ENCODE results near the gene TCF7L1.
A peak's percentile ranks its signal among the peaks of the same experiment; 100 is the strongest.

TCF7L1 gene

DNA sequence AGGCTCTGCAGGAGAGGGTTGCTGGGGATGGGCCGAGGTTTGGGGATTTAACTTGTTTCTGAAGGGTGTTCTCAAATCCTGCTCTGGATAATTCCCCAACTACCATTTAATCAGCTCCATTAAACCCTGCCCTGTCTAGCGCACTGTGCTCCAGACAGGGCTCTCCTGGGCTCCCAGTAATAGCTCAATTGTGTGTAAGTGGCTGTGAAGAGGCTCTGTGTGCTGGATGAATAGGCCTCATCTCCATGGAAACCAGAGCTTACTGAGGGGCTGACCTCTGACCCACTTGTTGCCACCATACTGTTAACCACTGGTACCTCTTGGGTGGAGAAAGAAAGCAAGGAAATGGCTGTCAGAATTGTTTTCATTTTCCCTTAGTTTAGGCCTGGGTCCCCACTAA, 101.7 kb downstream of the TCF7L1 start:
- DNase-seq, result no peak

GRCh38 chr2:85235281-85235680, 102.1 kb downstream of the TCF7L1 start:
- DNase-seq, result no peak

- no peak for DNase-seq
Observed at GRCh38 chr2:85236084-85236483, 102.9 kb downstream of the TCF7L1 start.

- DNase-seq, result no peak
Observed at GRCh38 chr2:85237849-85238565, 104.8 kb downstream of the TCF7L1 start.

DNA sequence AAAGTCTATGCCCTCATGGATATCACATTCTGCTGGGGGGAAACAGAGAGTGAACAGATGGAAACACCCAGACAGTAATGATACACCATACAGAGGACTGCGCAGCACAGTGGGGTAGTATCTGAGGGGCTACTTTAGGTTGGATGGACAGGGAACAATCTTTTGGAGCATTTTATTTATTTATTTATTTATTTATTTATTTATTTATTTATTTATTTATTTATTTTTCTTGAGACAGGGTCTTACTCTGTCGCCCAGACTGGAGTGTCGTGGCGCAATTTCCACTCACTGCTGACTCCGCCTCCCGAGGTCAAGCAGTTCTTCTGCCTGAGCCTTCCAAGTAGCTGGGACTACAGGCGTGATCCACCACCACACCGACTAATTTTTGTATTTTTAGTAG, 105.4 kb downstream of the TCF7L1 start:
- no peak for DNase-seq

DNA sequence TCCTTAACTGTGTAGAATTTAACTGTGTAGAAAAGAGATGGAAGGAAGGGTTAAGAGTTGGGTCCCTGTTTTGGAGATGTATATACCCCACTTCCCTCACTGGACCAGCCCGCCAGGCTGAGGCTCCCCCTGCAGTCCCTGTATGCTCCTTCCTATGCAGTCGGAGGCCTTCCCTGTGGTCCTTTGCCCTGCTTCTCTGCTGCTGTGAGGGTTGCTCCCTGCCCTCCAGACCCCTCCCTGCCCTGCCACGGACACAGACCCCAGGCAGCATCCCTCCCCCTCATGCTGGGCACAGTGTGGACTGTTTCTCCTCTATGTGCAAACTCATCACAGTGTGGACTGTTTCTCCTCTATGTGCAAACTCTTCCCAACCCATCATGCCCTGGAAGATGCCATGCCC, 105.9 kb downstream of the TCF7L1 start:
- DNase-seq, result no peak

- no peak for DNase-seq
Observed at GRCh38 chr2:85240055-85240454, 106.9 kb downstream of the TCF7L1 start.

DNA sequence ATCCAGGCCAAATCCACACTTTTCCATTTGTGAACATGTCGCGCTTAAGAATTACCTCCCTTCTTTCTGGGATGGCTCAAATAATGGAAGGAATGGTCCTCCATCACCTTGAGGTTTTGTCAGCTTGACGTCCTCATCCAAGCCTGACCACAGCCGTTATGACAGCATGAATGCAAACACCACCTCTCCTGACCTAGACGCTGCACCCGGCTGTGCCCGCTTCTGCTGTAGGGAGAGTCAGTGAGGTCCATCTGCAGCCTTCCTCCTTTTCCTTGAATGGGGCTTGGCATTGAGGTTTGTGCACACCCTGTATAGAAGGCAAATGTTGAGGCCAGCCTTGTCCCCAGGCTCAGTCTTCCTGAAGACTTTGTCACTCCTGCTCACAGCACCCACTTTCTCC, 109.1 kb downstream of the TCF7L1 start:
- DNase-seq, result no peak

- no peak for DNase-seq
Observed at GRCh38 chr2:85243101-85244072, 110.2 kb downstream of the TCF7L1 start.

GRCh38 chr2:85244828-85245227, 111.6 kb downstream of the TCF7L1 start:
- no peak for DNase-seq

GRCh38 chr2:85245891-85246290, 112.7 kb downstream of the TCF7L1 start:
- no peak for DNase-seq

- no peak for DNase-seq
Observed at GRCh38 chr2:85246348-85246747, 113.2 kb downstream of the TCF7L1 start.

DNA sequence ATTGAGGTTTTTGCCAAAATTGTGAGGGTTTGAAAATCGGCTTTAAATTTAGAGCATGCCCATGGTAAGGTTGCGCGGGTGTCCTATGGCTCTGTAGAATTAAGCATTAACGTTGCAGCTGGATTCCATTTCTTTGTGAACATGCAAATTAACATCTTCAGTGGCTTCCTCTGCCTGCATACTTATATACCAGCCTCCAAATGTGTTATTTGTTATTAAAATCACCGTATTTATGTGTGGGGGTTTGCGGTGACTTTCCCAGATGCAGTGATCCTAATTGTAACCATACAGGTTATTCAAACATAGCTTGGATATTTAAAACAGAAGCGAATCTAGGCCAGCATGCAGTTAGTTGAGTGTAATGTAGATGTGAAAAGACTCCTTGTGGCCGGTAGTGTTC, 114.4 kb downstream of the TCF7L1 start:
- no peak for DNase-seq

DNA sequence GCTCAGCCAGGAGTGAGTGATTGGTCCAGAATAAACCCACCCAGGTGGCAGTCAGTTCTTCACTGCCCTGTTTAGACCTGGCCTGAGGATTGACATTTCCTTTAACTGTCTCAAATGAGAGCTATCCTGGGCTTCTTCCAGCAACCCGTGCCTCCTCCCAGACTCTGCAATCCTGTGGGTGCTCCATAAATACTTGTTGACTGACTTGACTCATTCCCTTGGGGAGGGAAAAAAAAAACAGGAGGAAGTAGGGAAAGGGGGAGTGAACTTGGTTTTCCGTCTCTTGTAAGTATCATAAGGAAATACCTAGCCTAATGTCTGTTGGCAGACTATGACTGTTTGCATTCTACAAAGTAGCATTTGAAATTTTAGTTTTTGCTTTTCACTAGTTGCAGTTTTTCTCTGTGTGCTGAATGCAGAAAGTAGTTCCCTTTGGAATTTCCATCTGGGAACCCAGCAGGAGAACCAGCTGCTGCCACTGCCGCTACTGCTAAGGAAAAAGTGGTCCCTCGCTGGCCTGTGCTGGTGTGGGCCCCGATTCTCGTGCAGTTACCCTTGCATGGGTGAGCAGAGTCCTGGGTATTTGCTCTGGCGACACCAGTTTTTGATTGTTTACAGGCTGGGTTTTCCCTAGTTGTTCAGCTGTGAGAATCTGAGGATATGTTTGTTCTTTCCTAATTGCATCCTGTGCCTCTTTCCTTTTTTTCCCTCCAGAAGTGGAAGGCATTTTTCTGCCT, 115.7 kb downstream of the TCF7L1 start:
- DNase-seq, result peak; percentile 78

GRCh38 chr2:85250045-85250444, 116.9 kb downstream of the TCF7L1 start:
- DNase-seq, result no peak

DNA sequence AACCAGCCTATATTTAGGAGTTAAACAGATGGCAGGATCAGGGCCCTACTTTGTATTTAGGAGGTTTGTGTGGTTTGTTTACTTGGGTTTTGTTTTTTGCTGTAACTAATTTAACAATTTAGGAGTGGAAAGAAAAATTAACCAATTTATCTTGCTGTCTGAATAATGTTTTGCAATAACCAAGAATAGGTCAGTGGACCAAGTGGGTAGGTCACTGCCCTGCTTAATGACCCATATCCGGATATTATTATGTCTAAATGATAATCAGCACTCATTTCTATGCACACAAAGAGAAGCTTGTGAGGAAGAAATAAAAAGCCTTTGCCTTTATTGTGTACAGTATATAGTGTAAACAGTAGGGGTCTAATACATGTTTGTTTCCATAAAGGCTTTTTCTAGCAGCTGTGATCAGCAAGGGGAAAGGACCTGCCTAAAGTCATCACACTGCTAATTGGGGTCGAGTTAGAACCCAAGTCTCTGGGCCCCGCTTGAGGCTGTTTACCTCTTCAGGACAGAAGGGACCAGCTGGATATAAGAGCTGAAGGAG, 118.0 kb downstream of the TCF7L1 start:
- no peak for DNase-seq

- no peak for DNase-seq
Observed at GRCh38 chr2:85253890-85254289, 120.7 kb downstream of the TCF7L1 start.

- DNase-seq, result no peak
Observed at GRCh38 chr2:85254540-85255300, 121.5 kb downstream of the TCF7L1 start.

DNA sequence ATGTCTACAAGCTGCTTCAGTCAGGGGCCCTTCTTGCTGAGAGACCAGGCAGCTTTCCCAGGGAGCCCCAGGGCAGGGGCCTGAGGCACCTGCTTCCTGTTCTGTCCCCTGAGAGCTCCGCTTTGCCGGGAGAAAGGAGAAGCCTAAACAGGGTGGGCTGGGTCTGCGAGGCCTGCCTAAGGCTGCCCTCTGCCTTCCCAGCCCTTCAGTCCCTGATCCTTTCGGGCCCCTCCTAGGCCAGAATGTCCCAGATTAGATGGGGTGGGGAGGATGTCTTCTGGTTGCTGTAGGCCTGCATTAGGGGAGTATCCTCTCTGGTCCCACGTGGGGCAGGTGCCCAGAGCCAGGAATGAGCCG, 122.2 kb downstream of the TCF7L1 start:
- DNase-seq, result no peak

DNA sequence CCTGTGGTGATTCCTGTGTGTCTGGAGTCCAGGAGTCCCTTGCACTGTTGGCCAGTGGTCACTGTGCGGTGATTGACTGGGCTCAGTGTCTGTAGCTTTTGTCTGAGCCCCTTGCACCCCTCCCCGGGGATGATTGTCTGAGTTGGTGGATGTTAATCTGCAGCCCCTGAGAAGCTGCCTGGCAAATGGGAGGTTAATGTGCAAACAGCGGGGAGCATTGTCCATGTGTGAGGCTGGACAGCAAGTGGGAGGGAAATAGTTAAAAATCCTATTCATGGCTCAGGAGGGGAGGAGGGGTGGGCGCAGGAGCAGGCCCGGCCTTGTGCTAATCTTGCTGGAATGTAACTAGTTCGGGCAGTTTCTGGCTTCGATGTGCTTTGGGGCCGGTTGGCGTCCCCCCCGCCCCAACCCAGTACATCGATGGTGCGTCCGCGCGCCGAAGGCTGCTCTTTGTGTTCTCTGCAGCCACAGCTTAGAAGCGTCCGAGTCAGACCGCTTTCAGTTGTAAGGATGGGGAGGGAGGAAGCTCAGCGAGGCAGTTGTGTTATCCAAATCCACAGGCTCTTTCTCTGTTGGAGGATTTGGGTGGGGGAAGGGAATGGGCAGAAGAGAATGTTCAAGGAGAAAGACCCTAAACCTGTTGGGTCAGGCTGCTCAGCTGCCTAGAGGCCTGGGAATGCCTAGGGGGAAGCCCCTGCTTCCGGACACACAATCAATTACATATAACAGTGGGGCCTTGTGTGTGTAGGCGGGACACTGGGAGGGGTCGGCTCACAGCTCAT, 122.8 kb downstream of the TCF7L1 start:
- DNase-seq, result no peak

DNA sequence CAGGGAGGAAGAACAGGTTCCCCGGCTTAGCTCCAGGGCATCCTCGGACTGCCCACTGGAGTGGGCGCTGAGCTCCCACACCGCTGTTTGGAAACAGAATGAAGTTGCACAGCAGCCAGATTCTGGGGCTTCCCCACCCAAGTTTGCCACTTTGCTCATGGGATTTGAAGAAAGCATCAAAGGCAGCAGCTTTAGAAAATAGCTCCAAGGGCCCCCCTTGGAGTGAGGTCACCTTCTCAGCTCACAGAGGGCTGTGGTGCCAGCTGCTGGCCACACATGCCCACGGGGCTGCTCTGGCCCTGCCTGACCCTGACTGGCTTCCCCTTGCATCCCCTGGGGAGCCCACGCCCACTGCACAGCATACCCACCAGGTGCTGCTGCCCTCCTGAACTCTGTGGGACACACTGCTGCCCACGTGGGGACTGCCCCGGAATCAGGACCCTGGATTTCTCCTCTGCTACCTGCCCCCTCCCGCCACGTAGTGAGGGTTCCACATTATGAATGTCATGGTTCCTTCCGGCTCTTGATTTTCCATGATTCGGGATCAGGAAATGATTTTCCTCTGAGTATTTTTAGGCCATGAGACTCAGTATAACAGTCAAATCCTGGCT, 124.3 kb downstream of the TCF7L1 start:
- no peak for DNase-seq

All from HCEC 1CT (cell line).